Glomerular visceral epithelial cell (primary cell): ENCODE measurements around the gene GPR39.

Source experiments
- DNase-seq: peaks from one replicate; pipeline ENCODE4 v3.0.0-alpha.2; 2016; ENCODE audit errors: extremely low spot score

GPR39 gene

DNA sequence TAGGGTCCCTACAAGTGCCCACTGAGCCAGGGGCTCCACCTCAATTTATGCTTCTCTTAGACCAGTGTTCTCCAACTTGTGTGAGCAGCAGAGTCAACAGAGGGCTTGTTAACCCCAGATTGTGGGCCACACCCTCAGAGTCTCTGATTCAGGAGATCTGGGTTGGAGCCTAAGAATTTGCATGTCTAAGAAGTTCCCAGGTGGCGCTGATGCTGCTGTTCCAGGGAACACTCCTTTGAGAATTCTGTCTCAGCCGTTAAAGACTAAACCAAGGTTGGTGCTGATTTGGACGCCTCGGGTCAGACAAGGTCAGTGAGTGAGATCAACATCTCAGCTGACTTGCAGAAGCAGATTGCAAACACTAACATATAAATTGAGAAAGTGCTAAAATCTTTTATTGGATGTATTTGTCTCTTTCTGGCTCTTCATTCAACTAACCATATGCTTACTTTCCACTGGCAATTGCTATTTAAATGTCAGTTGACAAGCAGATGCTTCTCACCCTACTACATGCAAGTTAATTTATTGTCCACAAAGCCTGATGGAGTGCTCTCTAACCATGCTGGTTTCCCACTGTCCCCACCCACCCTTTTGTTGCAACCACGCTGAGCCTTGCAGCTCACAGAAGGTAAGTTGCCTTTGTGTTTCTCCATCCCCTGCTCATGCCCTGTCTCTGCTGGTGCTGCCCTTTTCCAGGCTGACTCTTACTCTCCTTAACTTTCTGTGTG lies 221.9 kb downstream of the GPR39 start:
- DNase-seq = no peak

DNA sequence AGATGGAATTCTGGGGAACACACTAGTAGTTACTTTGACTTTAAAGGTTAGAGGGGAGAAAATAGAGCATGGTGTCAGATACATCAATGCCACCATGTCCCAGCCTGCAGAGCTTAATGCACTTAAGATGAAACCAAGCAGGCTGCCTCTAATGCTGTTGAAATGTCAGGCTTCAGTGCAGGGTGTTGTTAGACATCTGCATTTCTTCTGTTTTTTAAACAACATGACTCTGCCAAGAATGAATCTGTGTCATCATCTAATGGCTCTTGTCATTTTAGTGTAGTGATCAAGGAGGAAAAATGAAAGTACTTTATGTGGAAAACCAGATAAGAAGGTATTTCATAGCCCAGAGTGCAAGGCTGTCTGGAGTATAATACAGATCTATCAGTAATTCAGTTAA lies 223.5 kb downstream of the GPR39 start:
- no peak for DNase-seq

DNA sequence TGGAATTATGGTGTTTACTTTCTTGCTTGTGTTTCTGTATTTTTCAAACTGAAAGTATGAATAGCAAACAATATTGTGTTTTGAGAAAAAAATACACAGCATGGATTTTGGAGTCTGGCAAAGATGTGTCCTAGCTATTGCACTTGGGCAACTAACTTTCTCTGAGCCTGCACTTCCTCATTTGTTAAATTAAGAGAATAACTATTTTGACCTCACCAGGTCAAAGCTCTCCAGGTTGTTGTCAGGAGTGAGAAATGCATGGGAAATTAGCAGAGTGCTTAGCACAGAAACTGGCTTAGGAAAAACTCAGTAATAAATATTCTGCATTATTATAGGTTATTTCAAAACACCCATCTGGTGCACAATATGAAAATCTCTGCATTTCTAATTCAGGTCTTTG lies 225.2 kb downstream of the GPR39 start:
- no peak for DNase-seq

DNA sequence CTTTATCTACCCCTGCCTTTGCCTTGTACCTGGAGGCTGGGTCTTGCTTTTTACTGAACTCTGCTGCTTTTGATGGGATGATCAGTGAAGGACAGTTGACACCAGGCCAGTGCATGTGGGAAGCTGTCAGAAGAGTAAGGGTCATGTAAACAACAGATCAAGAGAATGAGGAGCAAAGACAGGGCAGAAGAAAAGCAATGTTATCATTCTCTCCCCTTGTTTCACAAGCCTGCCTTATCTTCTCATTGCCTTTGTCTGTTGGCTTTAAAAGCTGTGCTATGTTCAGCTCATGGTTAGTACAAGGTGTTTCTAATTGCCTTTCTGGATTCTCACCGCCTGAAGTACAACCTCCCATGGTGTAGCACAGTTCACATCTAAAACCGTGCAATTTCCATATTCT lies 225.8 kb downstream of the GPR39 start:
- no peak for DNase-seq

DNA sequence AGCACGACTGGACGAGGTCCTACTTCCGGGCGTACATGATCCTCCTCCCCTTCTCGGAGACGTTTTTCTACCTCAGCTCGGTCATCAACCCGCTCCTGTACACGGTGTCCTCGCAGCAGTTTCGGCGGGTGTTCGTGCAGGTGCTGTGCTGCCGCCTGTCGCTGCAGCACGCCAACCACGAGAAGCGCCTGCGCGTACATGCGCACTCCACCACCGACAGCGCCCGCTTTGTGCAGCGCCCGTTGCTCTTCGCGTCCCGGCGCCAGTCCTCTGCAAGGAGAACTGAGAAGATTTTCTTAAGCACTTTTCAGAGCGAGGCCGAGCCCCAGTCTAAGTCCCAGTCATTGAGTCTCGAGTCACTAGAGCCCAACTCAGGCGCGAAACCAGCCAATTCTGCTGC lies 228.6 kb downstream of the GPR39 start:
- DNase-seq = no peak

DNA sequence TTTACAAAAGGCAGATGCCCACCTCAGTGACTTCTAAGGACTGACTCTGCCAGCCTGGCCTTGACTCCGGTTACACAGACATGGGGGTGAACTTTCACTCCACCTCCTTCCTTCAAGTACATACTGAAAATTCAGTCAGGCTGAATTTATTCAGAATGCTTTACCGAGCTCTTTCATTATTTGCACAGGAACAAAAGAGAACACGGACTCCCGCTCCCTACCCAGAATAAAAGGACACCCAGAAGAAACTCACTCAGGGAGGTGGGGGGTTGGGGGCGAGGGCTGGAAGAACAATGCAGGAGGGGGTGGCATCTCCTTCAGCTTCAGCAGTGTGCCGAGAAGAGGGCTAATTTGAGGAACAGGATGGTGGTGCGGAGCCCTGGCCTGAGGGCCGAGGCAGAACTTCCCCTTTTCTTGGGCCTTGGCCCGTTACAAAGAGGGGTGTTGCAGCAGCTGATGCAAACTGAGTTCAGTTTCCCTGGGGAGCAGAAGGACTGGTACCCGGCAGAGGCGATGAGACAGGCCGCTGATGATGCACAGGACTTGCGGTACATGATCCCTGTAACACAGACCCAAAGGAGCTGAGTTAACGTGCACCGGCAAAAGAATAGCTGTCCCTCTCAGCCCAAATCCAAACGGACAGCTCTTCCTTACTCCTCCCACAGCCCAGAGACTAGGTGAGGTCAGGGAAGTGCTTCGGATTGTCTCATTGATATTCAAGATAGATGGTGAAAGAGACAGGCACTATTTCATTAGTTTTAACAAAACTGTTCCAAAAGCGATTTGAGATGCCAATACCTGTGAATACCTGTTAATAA lies 229.3 kb downstream of the GPR39 start:
- DNase-seq = no peak

DNA sequence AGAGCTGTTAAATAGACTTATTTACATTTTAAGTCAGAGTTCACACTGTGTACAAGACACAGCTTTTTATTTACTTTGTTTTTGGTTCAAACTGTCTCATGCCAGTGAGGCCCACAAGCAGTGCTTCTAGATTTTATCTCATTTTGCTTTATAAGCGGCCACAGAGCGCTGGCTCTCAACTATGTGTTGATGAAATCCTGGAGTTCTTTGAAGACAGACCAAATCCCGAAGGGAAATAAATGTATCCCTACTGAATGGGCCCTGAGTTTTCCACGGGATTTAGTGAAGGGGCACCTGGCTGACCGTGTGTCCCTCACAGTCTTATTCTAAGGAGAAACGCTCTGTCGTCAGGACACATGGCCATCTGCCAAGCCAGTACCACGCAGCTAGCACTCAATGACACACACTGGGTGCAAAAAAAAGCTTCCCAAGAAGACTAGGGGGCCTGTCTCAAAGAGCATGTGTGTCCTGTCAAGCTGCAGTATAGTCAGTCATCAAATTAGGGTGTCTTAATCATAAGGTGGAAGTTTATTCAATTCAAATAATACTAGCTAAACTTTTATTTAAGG lies 230.0 kb downstream of the GPR39 start:
- no peak for DNase-seq

DNA sequence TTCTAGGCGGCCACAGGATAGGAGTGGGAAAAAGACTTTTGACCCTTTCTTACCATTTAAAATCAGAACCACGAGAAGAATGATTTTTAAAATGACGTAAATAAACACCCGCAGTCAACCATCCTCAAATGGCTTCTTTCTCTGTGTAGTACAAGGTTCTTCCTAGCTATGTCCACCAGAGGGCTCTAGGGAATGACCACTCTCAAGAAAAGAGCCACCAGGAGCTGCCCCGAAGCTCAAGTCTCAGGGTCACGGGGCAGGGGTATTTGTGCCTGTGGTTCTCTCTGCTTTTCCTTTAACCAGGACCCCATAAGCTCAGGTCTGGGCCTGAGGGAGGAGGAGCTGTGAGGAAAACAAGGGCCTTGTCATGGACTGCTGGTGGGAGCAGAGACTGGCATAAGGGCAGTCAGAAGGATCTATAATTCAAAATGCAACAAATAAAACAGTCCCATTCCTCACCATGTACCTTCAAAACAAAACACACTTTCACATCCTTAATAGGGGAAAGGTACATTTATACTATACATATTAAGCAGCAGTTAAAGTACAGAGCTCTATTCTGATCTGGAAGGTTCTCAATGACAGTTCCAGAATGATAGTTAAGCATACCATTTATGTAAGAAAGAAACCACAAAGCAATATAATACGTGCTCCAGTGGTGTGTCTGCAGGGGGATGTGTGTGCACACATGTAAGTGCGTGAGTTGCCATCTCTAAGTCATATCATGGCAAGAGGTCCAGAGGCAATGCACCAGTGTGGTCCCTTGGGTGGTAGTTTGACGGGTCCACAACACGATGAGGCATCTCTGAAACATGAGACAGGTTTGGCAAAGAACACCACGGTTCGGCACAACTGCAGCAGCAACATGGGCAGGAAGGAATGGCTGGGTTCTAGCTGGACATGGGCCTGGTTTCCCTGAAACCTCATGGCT lies 234.8 kb downstream of the GPR39 start:
- peak; percentile 61 for DNase-seq

DNA sequence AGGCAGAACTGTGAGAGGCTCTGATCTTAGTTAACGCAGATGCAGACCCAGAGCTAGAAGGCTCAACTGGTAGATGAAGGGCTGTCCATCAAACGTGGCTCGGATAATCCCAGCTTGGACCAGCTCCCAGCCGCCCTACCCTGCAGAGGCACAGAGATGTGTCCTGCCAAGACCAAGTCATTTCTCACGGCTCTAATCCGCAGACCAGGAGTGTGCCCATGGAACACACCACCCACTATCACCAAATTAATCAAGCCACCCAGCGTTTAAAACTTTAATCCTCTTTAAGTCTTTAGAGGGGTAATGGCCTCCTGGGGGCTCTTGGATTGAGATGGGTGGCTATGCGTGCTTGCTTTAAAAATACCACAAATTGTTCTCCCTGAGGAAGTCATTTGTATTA lies 235.9 kb downstream of the GPR39 start:
- no peak for DNase-seq

DNA sequence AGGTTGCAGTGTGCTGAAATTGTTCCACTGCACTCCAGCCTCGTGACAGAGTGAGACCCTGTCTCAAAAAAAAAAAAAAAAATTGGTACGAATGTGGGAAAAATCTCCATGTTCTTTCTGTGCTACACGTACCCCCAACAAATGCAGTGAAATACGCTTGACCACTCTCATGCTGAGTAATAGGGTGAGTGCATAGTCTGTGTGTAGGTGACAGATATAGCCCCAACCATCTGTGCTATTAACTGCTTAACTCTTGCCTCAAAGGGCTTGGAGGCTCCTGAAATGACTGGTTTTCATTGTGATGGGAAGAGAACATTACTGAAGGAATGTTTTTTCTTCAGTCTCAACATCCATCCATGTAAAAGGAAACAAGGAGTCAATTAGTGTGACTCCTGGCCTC lies 237.7 kb downstream of the GPR39 start:
- DNase-seq = no peak

DNA sequence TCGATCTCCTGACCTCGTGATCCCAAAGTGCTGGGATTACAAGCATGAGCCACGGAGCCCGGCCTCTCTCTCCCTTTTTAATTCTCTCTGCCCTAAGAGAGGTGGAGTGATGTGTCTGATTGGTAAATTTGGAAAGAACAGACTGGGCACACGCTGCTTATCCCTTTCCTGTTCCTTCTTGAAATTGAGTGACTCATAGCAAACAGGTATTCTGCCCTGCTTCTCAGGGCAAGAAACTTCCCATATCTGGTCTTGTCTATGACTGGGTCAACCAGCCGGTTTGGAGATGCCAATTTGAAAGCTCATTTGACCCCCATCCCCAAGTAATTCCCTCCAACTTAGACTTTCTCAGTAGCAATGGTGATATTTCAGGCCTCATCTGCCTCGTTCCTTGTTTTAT lies 238.4 kb downstream of the GPR39 start:
- no peak for DNase-seq

DNA sequence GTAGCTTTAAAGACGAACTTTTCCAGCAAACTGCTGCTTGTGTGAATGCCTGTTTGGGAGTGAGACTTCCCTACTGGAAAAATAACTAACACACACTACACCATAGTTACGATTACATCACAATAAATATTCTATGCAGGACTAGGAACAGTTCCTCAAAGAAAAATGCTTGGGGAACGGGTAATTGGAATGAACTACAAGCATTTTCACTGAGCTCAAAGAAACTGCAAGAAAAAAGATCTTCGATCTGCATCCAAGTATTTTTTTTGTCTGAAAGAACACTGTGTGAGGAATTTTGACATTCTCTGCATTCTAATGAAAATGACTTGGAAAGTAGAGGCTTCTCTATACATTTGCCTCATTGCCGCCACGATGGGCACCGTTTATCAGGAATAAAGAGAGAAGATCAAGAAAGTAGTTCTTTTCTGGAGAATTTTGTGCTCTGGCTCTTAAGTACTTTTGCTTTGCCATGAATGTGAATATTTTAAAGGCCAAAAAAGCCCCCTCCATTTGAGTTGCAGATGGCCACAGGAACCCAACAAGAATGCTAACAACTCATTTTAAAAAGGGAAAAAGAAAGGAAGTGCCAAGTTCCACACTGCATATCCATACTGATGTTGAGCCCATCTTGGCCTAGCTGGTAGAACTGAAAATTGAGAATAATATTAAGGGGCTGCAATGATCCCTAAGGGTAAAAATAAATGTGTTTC lies 239.8 kb downstream of the GPR39 start:
- DNase-seq = no peak

DNA sequence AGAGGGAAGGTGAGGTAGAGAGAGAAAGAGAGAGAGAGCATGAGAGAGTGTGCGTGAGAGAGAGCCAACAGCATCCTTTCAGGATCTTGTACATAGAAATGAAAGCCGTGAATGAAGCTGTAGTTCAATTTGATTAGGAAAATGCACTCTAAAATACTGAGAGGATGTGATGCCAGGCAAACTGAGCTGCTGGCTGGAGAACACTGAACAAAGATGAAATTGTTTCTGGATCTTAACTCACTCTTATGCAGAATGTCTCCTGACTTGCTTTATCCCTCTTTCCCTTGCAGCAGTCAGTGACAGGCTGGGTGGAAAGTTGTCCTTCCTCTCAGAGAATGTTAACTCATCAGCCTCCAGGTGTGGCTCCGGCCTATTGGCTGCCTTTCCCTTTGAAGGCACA lies 242.7 kb downstream of the GPR39 start:
- no peak for DNase-seq

DNA sequence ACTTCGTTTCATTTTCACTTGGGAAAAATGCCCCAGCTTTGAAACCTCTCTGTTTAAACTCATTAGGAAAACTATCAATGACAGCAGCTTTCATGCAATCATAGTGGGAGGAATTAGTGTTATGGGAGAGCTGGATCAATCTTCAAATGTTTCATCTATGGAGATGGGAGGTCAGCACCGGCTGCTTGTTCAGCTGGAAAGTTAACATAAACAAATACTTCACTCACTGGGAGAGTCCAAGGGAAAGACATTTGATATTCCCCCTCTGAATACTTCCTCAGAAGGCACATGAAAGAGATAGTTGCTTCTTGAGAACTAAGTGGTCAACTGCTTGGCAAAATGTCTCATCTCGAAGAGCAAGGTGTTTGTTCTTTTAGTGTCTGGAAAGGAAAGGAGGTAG lies 246.1 kb downstream of the GPR39 start:
- no peak for DNase-seq

DNA sequence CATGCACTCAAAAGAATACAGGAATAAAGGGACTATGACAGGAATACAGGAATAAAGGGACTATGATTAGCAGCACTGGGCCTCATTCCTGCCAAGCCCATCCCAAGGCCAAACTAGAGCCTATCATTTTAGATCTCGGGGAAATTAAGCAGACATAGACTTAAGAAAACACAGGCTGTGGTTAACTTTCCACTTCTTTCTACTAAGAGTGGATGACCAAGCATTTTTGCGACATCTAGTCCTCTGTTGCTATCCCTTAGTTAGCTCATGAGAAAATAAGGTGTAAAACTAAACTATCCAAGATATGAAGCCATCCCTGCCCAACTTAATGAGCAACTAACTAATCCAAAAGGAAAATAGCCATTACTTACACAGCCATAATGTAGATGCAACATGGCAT lies 247.5 kb downstream of the GPR39 start:
- DNase-seq = no peak

DNA sequence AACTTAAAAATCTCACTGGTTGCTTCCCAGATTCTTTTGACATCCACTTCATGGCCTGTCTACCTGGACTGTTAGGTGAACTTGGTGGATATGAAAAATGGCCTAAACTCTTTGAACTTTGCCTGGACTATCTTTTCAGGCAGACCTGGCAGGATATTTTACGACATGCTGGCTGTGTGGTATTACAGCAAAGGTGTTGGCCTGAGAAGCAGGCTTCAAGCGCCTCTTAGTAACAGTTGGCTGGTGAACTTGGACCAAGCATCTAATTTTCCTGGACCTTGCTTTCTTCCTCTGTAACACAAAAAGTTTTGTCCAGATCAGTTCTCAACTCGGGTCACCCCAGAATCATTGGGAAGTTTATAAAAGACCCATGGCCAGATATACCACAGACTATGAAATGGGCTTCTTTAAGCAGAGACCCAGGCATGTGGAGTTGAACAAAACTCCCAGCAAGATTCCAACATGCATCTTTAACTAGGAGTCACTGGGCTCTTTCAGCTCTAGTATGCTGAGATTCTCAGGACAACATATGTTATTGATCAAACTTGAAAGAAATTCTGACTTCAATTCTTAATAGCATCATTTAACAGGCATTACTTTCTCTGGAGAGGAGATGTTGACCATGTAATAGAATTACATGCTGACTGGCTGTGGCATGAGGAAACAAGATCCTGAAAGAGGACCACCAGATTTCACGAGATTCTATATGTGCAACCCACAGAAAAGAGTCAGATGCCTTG lies 249.0 kb downstream of the GPR39 start:
- no peak for DNase-seq

DNA sequence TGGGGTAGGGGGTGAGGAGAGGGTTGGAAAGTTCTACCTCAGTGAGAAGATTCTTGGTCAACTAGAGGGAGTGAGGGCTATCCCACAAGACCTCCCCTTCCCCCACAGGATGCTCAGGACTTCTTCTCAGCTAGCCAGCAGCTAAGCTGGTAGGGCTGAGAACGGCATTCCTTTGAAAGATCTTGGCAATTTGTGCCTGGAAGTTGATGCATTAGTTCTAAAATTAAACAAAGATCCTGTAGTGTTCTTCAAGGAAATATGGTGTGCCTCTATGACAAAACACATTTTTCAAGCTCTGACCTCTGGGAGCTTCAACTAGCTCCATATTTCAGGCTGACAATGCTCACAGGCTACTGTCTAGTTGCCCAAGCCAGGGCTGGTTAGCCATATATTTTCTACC lies 251.1 kb downstream of the GPR39 start:
- no peak for DNase-seq

DNA sequence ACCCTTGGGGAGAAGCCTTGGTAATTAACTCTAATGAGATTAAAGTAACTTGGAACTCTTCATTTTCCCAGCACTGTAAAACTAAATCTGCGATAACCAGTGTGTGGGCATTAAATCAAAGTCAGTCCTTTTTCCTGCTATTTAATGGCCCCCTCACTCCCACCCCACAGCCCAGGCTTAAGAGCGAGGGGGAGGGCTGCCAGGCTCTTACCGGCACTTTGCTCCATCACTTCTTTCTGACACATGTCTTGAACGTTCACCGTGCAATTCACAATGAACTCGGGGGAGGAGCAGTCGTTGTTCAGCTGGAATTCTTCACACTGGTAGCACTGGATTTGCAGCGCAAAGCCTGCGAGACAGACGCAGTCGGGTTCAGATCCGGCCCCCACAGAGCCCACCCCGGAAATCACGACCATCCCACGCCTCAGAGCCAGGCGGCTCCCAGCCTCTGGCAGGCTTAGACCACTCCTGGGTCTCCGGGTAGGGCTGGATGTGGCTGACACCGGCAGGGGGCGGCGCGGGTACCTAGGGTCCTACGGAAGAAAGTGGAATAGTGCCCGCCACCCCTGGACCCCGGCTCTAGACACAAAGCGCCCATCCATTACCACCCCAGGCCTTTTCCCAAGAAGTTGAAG lies 251.7 kb downstream of the GPR39 start:
- no peak for DNase-seq

DNA sequence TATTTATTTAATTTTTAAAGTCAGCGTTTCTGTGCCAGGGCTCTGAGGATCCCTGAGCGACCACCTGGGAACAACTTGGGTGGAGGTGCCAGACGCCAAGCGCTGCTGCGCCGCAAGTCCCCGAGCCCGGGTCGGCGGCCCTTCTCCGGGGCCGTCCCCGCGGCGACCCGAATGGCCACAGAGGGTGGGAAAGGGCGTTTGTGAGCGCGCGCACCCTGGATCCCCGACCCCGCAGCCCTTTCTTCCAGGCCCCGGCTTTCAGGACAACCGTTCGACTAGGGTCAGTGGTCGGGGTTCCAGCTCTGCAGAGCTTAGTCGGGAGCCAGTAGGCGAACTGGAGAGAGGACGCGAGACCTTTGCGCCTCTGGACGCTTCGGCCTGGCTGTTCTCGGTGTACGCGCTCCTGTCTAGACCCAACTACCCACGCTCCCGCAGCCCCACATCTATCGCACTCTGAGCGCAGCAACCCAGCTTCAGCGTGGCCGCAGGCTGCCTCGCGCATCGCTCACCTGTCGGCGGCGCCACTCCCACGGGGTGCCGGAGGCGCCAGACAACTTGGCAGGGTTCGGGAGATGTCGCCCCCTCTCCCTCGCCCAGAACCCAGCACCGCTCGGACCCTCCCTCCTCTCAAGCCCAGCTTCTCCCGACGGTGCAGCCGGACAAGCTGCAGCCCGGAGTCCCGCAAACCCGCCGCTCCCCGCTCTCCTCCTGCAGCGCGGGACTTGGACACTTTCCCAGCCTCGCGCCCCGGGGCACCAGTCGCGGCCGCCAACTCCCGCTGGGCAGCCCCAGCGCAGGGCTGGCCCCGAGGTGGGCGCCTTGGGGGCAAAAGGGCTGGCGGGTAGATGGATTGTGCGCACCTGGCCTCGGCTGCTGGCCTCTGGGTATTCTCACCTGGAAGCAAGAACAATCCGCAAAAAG lies 252.6 kb downstream of the GPR39 start:
- DNase-seq = peak; percentile 35
